Uterus (tissue), 2 donors: ENCODE results near the gene NFIC.

Experiments
- POLR2A ChIP-seq, 2 donors: fragments of 450-650 bp; IDR thresholded peaks; one replicate each; pipeline ENCODE4 v1.6.1; 2016; ENCODE audit warnings: antibody characterized with exemption in 2 of 2, mild to moderate bottlenecking in 1 of 2, moderate library complexity in 1 of 2
- TF ChIP-seq, protein P1 (sequence below), 4 experiments: fragments of 200-600 bp in 2 of 4; fragments of 450-650 bp in 2 of 4; sonication (generic) in 2 of 4; IDR thresholded peaks; one replicate each; pipeline ENCODE4 v1.5.1; 2016 to 2019; ENCODE audit warnings: antibody characterized with exemption in 4 of 4, mild to moderate bottlenecking in 2 of 4, moderate library complexity in 1 of 4

DNA sequence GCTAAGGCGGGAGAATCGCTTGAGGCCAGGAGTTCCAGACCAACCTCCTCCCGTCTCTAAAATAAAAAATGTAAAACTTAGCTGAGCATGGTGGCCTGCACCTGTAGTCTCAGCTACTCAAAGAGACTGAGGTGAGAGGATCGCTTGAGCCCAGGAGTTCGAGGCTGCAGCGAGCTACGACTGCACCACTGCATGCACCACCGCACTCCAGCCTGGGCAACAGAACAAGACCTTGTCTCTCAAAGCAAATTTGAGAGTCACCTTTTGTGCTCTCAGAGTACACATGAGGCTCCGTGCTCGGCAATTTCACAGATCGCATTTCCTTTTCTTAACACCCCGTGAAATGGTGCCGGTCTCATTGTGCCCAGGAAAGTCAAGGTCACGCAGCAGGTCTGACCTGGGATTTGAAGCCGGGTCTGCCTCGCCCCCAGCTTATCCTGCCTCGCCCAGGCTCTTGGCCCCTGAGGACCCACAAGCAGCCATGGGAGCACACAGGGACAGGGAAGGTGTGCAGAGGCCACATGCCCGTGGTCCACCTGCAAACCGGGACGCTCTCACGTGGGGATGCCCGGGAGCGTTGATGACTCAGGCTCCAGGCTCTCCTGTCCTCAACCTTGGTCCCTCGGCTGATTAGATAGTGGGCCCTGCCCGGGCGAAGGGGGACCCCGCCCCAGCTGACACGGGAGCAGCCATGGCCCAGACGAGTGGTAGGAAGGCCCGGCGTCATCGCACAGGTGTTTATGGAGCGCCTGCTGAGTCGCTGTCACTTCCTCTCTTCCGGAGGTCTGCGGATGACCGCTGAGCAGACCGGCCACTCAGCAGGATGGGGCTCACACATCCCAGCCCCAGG lies 115.1 kb downstream of the NFIC start:
- TF ChIP-seq, protein P1, sequence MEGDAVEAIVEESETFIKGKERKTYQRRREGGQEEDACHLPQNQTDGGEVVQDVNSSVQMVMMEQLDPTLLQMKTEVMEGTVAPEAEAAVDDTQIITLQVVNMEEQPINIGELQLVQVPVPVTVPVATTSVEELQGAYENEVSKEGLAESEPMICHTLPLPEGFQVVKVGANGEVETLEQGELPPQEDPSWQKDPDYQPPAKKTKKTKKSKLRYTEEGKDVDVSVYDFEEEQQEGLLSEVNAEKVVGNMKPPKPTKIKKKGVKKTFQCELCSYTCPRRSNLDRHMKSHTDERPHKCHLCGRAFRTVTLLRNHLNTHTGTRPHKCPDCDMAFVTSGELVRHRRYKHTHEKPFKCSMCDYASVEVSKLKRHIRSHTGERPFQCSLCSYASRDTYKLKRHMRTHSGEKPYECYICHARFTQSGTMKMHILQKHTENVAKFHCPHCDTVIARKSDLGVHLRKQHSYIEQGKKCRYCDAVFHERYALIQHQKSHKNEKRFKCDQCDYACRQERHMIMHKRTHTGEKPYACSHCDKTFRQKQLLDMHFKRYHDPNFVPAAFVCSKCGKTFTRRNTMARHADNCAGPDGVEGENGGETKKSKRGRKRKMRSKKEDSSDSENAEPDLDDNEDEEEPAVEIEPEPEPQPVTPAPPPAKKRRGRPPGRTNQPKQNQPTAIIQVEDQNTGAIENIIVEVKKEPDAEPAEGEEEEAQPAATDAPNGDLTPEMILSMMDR (IDR thresholded peaks at IDR 0.05), result no peak
- no peak for TF ChIP-seq POLR2A (IDR thresholded peaks at IDR 0.05)
